ENCODE measurements around the gene OCLN.

- TF ChIP-seq GATA3 (IDR thresholded peaks at IDR 0.05; ENCODE audit: low read depth, low read length) (no peak), GATA2 (IDR thresholded peaks at IDR 0.05; ENCODE audit: low read depth, low read length) (no peak)
These were observed 1.6 kb upstream of the OCLN start for GRCh38 chr5:69491027-69491426.

All from SH-SY5Y (cell line).